Naive thymus-derived CD8-positive, alpha-beta T cell (primary cell): Measurements from ENCODE around the gene ITGB1BP2. TPM values are rescaled to one million over a fixed set of nuclear protein-coding genes. Genes with fewer than 3 reads are reported as not detected.
"Not testable (repeated sequence)": the region's sequence is repeated elsewhere in the genome, so short reads cannot be mapped to it uniquely, and the experiment has no call there.

Experiments
- ATAC-seq, 2 donors: fragments of 150-1000 bp; cut with Tn5 transposase in 1 of 2; sonication (Bioruptor Pico), chemical (Tn5 transposase) in 1 of 2; 1 replicate in 1 of 2; 2 replicates in 1 of 2; pipeline ENCODE4 v1.10.0; 2021; ENCODE audit warnings: mild to moderate bottlenecking in 2 of 2, moderate library complexity in 2 of 2
- POLR2A ChIA-PET: fragments of 350-600 bp; sonication (Branson Sonifier 250); formaldehyde crosslinking; loops from one replicate; lab custom pipeline; 2021; ENCODE audit warnings: antibody characterized with exemption; lab: Charles Lee
- DNase-seq, 10 donors: peaks; one replicate each; pipeline versions ENCODE4 v3.0.0 to v3.0.0-alpha.2; 2020 to 2022
- H3K27ac Mint-ChIP-seq, 10 donors: one replicate each; pipeline ENCODE4 v1.8.0; 2020 to 2022; ENCODE audit warnings: mild to moderate bottlenecking in 10 of 10, mixed read lengths in 10 of 10, moderate library complexity in 4 of 10, inconsistent platforms in 1 of 10
- H3K27me3 Mint-ChIP-seq, 5 donors: one replicate each; pipeline ENCODE4 v1.8.0; 2021 to 2022; ENCODE audit warnings: mixed read lengths in 5 of 5
- H3K36me3 Mint-ChIP-seq, 3 donors: one replicate each; pipeline ENCODE4 v1.8.0; 2020 to 2022; ENCODE audit warnings: mixed read lengths in 3 of 3, mild to moderate bottlenecking in 2 of 3, inconsistent platforms in 1 of 3
- H3K4me1 Mint-ChIP-seq, 4 donors: one replicate each; pipeline ENCODE4 v1.8.0; 2021 to 2022; ENCODE audit warnings: mixed read lengths in 4 of 4
- H3K4me3 Mint-ChIP-seq, 10 donors: one replicate each; pipeline ENCODE4 v1.8.0; 2020 to 2022; ENCODE audit warnings: mild to moderate bottlenecking in 10 of 10, mixed read lengths in 10 of 10, moderate library complexity in 6 of 10, inconsistent platforms in 1 of 10
- H3K9me3 Mint-ChIP-seq, 9 donors: one replicate each; pipeline ENCODE4 v1.8.0; 2020 to 2022; ENCODE audit warnings: mixed read lengths in 9 of 9, mild to moderate bottlenecking in 3 of 9, inconsistent platforms in 1 of 9, moderate library complexity in 1 of 9
- polyA plus RNA-seq, 3 donors: library from polyadenylated mRNA; unstranded; fragments of 300-500 nt; fragmentation: Illumina TruSeq; gene quantifications; one replicate each; pipeline ENCODE4 v1.2.3, GENCODE V29; 2021
- total RNA-seq, 8 experiments: library from RNA in 2 of 8; stranded (reverse) in 2 of 8; gene quantifications; one replicate each; pipeline ENCODE4 v1.2.3 and lab custom pipeline; 2021 to 2026

The ITGB1BP2 gene
- total and polyA plus RNA-seq, 5 experiments from 2014 or later: 5.8 to 6.7 TPM; not detected in 3

- Mint-ChIP-seq H3K27me3 (no peaks in the 10 kb centered on the region), H3K27ac (peak overlapping the region in 2 of 10 donors; percentile 24 to 59), H3K9me3 (peaks cover 0 to 2% (median 0%) of the 10 kb centered on the region in 9 donors), H3K36me3 (peaks cover 0 to 5% (median 0%) of the 10 kb centered on the region in 3 donors), H3K4me3 (no peak overlapping the region), H3K4me1 (peaks cover 0 to 3% (median 0%) of the 10 kb centered on the region in 4 donors)
- DNase-seq (no peak), ATAC-seq (no peak)
- POLR2A ChIA-PET: no interaction called here
These were observed 14.4 kb downstream of the ITGB1BP2 start for GRCh38 chrX:71315917-71316316.

- H3K4me3 Mint-ChIP-seq, H3K4me1 Mint-ChIP-seq, ATAC-seq, POLR2A ChIA-PET, H3K27me3 Mint-ChIP-seq, DNase-seq, H3K36me3 Mint-ChIP-seq, H3K9me3 Mint-ChIP-seq: not testable (repeated sequence)
- H3K27ac Mint-ChIP-seq: peak overlapping the region in 2 of 10 donors; percentile 11 to 29
These were observed 15.4 kb downstream of the ITGB1BP2 start for GRCh38 chrX:71316959-71317358.

- peaks cover 0 to 2% (median 0%) of the 10 kb centered on the region in 9 donors for H3K9me3 Mint-ChIP-seq
- DNase-seq: no peak
- H3K4me1 Mint-ChIP-seq: no peaks in the 10 kb centered on the region
- H3K36me3 Mint-ChIP-seq: peaks cover 0 to 7% (median 0%) of the 10 kb centered on the region in 3 donors
- ATAC-seq: no peak
- no peak overlapping the region for H3K27ac Mint-ChIP-seq
- H3K27me3 Mint-ChIP-seq: no peaks in the 10 kb centered on the region
- POLR2A ChIA-PET: no interaction called here
- H3K4me3 Mint-ChIP-seq: no peak overlapping the region
These were observed 18.6 kb downstream of the ITGB1BP2 start for GRCh38 chrX:71320126-71320525.

GRCh38 chrX:71321731-71322130 lies 20.2 kb downstream of the ITGB1BP2 start:
- H3K27me3 Mint-ChIP-seq: no peaks in the 10 kb centered on the region
- peaks cover 0 to 4% (median 2%) of the 10 kb centered on the region in 9 donors for H3K9me3 Mint-ChIP-seq
- ATAC-seq (no peak), DNase-seq (no peak)
- no peaks in the 10 kb centered on the region for H3K4me1 Mint-ChIP-seq
- peak overlapping the region in 1 of 10 donors; percentile 56 for H3K27ac Mint-ChIP-seq
- no peak overlapping the region for H3K4me3 Mint-ChIP-seq
- POLR2A ChIA-PET: no interaction called here
- peaks cover under 1 to 5% (median 2%) of the 10 kb centered on the region in 3 donors for H3K36me3 Mint-ChIP-seq

- H3K4me3 Mint-ChIP-seq, POLR2A ChIA-PET, DNase-seq, ATAC-seq, H3K4me1 Mint-ChIP-seq, H3K27ac Mint-ChIP-seq, H3K27me3 Mint-ChIP-seq: not testable (repeated sequence)
- Mint-ChIP-seq H3K9me3 (peaks cover 0 to 11% (median 4%) of the 10 kb centered on the region in 9 donors), H3K36me3 (peaks cover 3 to 10% (median 7%) of the 10 kb centered on the region in 3 donors)
These were observed 22.9 kb downstream of the ITGB1BP2 start for GRCh38 chrX:71324452-71324851.

- POLR2A ChIA-PET: no interaction called here
- Mint-ChIP-seq H3K4me1 (no peaks in the 10 kb centered on the region), H3K36me3 (peaks cover 3 to 10% (median 7%) of the 10 kb centered on the region in 3 donors), H3K9me3 (peaks cover 0 to 11% (median 4%) of the 10 kb centered on the region in 9 donors), H3K27ac (no peak overlapping the region), H3K4me3 (no peak overlapping the region), H3K27me3 (no peaks in the 10 kb centered on the region)
- ATAC-seq (no peak), DNase-seq (no peak)
These were observed 24.8 kb downstream of the ITGB1BP2 start for GRCh38 chrX:71326394-71326793.

GRCh38 chrX:71349151-71349665 lies 47.7 kb downstream of the ITGB1BP2 start:
- not testable (repeated sequence) for H3K27me3 Mint-ChIP-seq

GRCh38 chrX:71349867-71350266 lies 48.3 kb downstream of the ITGB1BP2 start:
- POLR2A ChIA-PET, H3K27ac Mint-ChIP-seq, ATAC-seq, H3K9me3 Mint-ChIP-seq, H3K27me3 Mint-ChIP-seq, H3K4me3 Mint-ChIP-seq, DNase-seq, H3K36me3 Mint-ChIP-seq, H3K4me1 Mint-ChIP-seq: not testable (repeated sequence)

More at GRCh38 chrX:71349151-71349665, 47.7 kb downstream of the ITGB1BP2 start:
- POLR2A ChIA-PET, H3K4me3 Mint-ChIP-seq, H3K36me3 Mint-ChIP-seq, DNase-seq, H3K4me1 Mint-ChIP-seq, ATAC-seq, H3K27ac Mint-ChIP-seq, H3K9me3 Mint-ChIP-seq: not testable (repeated sequence)

- not testable (repeated sequence) for H3K9me3 Mint-ChIP-seq, H3K4me3 Mint-ChIP-seq, H3K36me3 Mint-ChIP-seq, H3K4me1 Mint-ChIP-seq, ATAC-seq, DNase-seq, H3K27me3 Mint-ChIP-seq
- POLR2A ChIA-PET: interaction anchor here (0.7 to 1.7 kb wide), 3 partner anchors 13 to 238 kb away, joined by 4 to 16 read pairs (median 5); partner anchors contain the start of gene TAF1
- H3K27ac Mint-ChIP-seq: peak overlapping the region in 2 of 10 donors; percentile 48 to 86
These were observed 50.9 kb downstream of the ITGB1BP2 start for GRCh38 chrX:71352439-71352838.

Other genes with a start within 250 kb of the ITGB1BP2 start
- 10 to 100 TPM; 27.9 to 29.8 TPM for gene SNX12, start 233.4 kb upstream of the ITGB1BP2 start, total RNA-seq
- gene SNX12, start 233.4 kb upstream of the ITGB1BP2 start, polyA plus RNA-seq: 1 to 10 TPM; 2.4 to 4.2 (median 3.7) TPM
- 10 to 100 TPM; 26.6 to 33.7 TPM for gene FOXO4, start 205.9 kb upstream of the ITGB1BP2 start, total RNA-seq
- gene FOXO4, start 205.9 kb upstream of the ITGB1BP2 start, polyA plus RNA-seq: 1 to 10 TPM; 1.3 to 2.1 (median 1.7) TPM
- 10 to 100 TPM; 39.6 to 40.4 TPM for gene CXorf65, start 195.0 kb upstream of the ITGB1BP2 start, total RNA-seq
- gene CXorf65, start 195.0 kb upstream of the ITGB1BP2 start, polyA plus RNA-seq: 1 to 10 TPM in 1 of 3 donors, not detected in 2; 4.4 TPM
- gene IL2RG, start 190.2 kb upstream of the ITGB1BP2 start, total RNA-seq: 100 to 1,000 TPM; 286 to 301 TPM
- gene IL2RG, start 190.2 kb upstream of the ITGB1BP2 start, polyA plus RNA-seq: 100 to 1,000 TPM; 920 to 951 (median 948) TPM
- 10 to 100 TPM; 79.0 to 80.0 TPM for gene MED12, start 183.2 kb upstream of the ITGB1BP2 start, total RNA-seq
- 10 to 100 TPM in 2 of 3 donors, 1 to 10 TPM in 1; 6.6 to 17.0 (median 10.2) TPM for gene MED12, start 183.2 kb upstream of the ITGB1BP2 start, polyA plus RNA-seq
- 1 to 10 TPM; 2.7 to 3.1 TPM for gene NLGN3, start 156.9 kb upstream of the ITGB1BP2 start, total RNA-seq
- under 1 TPM; 0.06 to 0.25 (median 0.14) TPM for gene NLGN3, start 156.9 kb upstream of the ITGB1BP2 start, polyA plus RNA-seq
- not detected for gene GJB1, start 78.5 kb upstream of the ITGB1BP2 start, total RNA-seq
- not detected for gene GJB1, start 78.5 kb upstream of the ITGB1BP2 start, polyA plus RNA-seq
- 10 to 100 TPM; 35.3 to 36.0 TPM for gene ZMYM3, start 47.6 kb upstream of the ITGB1BP2 start, total RNA-seq
- 1 to 10 TPM; 4.8 to 6.5 (median 5.0) TPM for gene ZMYM3, start 47.6 kb upstream of the ITGB1BP2 start, polyA plus RNA-seq
- 100 to 1,000 TPM; 372 to 387 TPM for gene NONO, start 18.1 kb upstream of the ITGB1BP2 start, total RNA-seq
- 100 to 1,000 TPM; 177 to 199 (median 193) TPM for gene NONO, start 18.1 kb upstream of the ITGB1BP2 start, polyA plus RNA-seq
- 10 to 100 TPM; 82.0 to 84.7 TPM for gene TAF1, start 64.6 kb downstream of the ITGB1BP2 start, total RNA-seq
- gene TAF1, start 64.6 kb downstream of the ITGB1BP2 start, polyA plus RNA-seq: 10 to 100 TPM in 1 of 3 donors, 1 to 10 TPM in 2; 4.3 to 10.2 (median 9.9) TPM
- gene OGT, start 231.4 kb downstream of the ITGB1BP2 start, total RNA-seq: 100 to 1,000 TPM; 636 to 675 TPM
- 10 to 100 TPM; 29.7 to 32.7 (median 31.3) TPM for gene OGT, start 231.4 kb downstream of the ITGB1BP2 start, polyA plus RNA-seq